Measurements from ENCODE around the gene CATSPERD.
A peak's percentile ranks its signal among the peaks of the same experiment; 100 is the strongest.
"Not testable (repeated sequence)": the region's sequence is repeated elsewhere in the genome, so short reads cannot be mapped to it uniquely, and the experiment has no call there.

CATSPERD gene

DNA sequence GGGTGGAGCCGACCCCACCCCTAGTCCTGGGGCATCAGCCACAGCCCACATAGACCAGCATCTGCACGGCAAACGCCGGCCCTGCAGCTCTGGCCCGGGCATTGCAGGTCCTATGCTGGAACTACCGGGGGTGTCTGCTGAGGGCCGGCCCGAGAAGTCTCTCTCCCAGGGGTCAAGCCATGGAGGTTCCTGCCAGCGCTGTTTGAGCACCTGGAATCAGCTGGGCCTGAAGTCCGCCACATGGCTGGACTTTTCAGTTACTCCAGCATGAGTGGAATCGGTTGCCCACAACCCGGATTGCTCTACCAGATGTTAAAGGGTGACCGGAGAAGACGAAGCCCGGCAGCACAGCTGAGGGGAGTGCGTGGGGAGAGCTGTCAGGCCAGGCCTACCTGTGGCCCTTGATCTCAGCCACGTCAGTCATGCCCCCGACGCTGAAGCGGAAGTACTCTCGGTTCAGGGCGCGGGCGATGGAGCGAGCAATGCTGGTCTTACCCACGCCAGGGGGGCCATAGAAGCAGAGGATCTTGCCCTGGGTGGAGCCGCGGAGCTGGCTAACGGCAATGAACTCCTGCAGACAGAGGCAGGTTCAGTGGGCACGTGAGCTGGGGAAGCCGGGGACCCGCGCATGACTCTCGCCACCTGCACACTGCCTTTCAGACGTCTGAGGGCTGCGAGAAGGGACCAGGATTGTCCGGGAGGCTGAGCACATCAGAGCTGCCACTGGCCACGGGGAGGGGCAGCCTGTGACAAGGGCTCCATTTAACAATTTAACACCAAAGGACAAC lies 21.6 kb upstream of the CATSPERD start:
- no peak for DNase-seq

DNA sequence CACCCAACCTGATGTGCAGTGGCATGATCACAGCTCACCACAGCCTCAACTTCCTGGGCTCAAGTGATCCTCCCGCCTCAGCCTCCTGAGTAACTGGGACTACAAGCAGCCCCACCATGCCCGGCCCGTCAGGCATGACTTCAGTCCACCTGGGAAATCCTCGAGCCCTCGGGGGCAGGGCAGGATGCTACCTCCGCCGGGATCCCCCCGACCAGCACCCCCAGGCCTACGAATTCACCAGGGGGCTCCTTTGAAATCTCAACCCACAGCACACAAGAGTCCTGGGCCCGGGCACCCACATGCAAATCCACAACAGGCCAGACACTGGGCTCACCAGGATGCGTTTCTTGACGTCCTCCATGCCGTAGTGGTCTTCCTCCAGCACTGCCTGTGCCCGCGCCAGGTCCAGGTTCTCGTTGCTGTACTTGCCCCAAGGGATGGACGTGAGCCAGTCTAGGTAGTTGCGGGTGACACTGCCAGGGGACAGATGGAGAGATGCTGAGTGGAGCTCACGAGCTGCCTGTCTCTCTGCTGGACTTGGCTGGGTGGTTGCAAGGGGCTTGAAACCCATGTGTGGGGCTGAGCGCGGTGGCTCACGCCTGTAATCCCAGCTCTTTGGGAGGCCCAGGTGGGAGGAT lies 19.9 kb upstream of the CATSPERD start:
- DNase-seq: no peak

DNA sequence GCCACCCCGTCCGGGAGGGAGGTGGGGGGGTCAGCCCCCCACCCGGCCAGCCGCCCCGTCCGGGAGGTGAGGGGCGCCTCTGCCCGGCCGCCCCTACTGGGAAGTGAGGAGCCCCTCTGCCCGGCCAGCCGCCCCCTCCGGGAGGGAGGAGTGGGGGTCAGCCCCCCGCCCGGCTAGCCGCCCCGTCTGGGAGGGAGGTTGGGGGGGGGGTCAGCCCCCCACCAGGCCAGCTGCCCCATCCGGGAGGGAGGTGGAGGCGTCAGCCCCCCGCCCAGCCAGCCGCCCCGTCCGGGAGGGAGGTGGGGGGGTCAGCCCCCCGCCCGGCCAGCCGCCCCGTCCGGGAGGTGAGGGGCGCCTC lies 18.4 kb upstream of the CATSPERD start:
- DNase-seq: not testable (repeated sequence)

DNA sequence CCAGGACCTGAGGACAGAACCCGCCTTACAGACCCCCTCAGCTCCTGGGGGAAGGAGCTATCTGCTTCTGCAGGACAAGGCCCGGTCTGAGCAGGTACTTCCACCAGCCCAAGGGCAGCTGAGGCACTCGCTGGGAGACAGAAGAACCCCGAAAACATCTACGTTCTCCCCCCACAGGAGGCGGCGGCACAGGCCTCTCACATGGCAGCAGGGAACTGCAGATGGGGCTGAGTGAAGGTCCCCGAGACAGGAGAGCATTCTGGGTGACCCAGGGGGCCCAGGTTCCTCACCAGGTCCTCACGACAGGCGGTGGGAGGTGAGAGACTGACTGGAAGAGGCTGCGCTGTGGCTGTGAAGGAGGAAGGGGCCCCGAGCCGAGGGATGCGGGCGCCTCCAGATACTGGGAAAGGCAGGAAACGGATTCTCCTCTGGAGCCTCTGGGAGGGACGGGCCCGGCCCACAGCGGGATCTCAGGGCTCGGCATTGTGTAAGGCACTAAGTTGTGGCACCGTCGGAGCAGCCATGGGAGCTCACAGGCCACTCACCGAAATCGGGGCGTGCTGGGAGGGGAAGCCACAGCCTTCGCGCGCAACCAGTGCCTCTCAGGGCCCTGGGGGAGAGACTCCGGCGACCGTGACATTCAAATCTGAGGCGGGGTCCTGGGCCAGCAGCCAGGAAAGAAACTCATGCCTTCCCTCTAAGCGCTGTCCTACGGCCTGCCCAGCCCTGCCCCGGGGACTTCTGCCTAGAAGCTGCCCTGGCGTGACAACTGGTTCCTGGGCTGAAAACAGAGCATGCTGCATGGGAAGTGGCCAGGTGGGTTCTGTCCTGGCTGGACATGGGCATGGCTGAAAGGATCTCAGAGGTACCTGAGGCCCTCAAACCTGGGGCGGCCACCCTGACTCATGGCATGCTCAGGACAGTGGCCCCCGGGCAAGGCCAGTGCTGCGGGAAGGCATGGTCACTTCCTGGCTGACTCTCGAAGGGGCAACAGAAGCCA lies 16.3 kb upstream of the CATSPERD start:
- DNase-seq: no peak

DNA sequence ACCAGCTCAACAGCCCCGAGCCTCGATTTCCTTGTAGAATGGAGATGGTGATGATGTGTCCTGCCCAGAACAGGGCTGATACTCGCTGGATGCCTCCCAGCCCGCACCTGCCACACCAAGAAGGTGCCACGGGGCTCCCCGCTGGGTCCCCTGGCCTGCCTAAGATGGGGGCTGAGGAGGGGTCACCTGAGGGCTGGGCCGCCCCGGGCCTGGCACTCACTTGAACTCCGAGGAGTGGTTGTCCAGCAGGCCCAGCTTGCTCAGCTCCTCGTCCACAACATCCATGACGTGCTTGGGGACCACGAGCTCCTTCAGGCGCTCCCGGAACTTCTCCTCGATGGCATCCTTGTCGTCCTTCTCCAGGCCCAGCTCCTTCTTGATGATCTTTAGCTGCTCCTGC lies 14.9 kb upstream of the CATSPERD start:
- no peak for DNase-seq

DNA sequence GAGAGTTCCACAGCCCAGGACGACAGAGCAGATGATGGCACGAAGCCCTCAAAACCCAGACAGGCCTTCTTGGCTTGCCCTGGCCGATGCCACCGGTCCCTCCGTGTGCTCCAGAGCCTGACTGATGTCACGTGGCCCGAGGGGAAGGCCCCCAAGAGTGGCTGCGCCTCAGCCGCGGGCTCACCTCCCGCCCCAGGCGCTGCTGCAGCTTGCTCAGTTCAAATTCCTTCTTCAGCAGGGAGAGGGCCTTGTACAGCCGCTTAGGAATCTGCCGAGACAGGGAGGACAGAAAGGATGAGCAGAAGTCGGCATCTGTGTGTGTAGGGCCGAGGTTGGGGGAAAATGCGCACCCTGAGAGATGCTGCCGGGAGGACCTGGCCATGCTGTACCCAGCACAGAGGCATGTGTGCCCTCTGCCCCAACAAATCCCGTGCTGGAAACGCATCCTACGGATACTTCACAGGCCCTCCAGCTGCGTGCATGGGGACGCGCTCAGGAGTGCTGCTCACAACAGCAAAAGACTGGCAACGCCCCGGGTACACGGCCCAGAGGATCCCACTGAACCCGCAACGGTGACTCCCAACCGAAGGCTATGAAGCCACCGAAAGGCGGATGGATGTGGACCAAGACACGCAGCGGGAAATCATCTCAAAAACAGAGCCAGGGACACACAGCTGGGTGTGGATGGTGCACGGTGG lies 13.4 kb upstream of the CATSPERD start:
- no peak for DNase-seq

DNA sequence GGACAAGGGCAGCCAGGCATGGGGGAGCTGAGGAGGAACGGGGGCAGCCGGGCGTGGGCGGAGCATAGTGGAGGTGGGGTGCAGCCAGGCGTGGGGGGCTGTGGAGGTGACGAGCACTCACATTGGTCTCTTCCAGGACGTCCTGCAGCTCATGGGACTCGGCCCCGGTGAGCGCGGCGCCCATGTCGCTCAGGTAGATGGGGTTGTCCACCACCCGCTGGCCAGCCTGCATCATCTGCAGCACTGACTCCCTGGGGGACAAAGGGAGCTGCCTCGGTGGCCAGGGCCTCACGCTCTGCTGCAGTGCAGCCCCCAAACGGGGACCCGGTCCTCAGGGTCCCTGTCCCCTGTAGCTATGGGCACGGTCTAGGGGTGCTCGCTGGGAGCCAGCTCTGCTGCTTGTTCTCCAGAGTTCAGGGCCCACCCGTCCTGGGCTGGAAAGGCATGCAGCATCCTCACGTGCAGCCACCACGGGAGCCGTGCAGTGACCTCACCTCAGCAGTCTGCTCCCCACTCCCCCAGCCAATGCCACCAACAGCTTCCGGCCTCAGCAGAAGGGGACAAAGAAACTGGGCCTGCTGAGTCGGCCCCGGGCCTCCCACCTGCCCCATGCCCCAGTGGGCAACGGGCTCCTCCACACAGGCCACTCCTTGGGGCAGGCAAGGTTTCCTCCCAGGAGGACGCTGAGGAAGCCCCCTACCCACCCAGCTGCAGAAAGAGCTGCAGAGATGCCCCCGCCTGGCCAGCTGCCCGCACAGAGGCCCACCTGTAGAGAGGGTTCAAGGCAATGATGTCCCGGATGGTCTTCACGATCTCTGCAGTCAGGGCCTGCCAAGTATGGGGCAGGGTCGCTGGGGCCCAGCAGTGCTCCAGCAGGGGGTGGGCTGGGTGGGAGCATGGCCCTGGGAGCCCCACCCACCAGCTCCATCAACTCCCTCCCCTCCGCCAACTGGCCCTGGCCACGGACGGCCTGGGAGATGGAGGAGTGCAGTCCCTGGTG lies 12.6 kb upstream of the CATSPERD start:
- no peak for DNase-seq

DNA sequence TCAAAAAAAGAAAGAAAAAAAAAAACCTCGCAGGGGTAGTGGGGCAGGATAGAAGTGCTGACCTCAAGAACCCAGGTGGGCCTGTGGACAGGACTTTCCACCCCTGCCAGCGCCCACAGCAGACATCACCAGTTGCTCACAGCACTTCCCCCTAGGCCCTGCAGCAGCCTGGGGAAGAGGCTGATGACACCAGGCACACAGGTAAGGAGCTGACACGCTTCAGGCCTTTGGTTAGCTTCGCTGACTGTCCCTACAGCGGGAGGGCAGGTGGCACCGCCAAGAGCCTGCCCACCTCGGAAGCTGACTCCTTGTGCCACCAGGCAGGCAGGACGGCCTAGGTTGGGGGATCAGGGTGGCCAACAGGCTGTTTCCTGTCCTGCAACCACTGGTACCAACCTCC lies 9.4 kb upstream of the CATSPERD start:
- DNase-seq: no peak

DNA sequence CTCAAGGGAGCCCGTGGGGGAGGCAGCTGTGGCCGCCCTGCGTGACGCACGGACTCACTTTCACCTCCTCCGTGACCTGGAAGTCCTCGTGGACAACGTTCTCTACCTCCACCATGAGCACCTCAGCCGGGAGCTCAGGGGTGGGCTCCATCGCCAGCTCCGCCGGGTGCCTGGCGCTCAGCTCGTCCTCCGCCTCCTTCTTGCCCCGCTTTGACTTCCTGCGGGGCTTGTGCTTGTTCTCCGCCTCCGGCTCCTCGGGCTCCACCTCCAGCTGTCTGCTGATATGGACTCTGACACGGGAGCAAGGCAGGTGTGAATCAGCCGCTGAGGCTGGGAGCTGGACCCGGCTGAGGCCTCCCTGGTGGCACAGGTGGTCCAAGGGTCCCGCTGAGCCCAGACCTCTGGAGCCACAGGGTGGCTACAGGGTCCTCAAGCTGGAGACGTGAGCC lies 8.7 kb upstream of the CATSPERD start:
- no peak for DNase-seq

DNA sequence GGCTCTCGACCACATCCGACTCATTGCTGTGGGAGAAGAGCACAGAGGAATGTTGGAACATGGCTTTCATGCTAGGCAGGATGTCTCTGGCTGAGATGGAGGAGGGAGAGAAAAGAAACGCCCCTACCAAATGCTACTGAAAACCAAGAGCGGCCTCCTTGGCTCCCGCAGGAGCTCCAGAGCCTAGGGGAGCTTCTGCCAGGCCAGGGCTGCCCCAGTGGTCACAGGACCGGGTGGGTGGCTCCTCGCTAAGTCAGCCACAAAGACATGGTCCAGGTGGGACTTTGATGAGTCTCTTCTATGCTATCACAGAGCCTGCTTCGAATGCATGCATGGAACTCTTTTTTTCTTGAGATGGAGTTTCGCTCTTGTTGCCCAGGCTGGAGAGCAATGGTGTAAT lies 7.2 kb upstream of the CATSPERD start:
- DNase-seq: no peak

DNA sequence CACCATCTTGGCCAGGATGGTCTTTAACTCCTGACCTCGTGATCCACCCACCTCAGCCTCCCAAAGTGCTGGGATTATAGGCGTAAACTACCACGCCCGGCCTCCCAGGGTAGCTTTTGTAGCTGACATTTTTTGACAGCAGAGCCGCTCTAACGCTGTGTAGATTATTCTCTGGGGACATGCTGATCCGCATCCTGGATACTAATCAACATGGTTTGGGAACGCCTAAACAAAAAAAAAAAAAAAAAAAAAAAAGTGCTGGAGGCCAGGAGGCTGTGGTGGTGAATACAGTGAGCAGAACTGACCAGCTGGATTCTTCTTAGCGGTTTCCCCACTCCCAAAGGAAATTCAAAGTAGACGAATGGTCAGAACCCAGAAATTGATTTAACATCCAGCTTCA lies 5.6 kb upstream of the CATSPERD start:
- DNase-seq: no peak

DNA sequence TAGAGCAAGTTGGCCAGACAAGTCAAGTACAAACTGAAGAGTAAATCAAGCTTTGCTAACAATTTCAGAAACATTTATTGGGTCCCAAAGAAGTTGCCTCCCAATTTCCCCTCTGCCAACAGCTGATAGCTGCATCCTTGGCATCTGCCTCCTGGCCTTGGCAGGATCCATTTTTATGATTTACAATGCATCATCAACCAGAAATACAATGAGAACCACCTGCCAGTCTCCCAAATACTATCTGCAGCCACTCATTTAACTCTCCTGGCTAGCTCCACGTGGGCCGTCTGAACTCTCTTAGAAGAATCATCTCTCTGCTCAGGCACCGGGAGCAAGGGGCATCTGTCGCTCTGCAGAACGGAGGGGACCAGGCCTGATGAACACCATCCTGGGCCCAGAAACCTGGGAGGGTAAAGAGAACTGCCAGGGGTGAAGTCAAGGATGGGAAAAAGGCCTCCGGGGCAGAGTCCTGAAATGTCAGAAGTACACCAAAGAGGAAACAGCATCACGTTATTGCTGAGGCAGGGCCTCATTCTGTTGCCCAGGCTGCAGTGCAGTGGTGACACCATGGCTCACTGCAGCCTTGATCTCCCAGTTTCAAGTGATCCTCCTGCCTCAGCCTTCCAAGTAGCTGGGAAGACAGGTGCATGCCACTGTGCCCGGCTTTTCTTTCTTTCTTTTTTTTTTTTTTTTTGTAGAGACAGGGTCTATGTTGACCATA lies 3.1 kb upstream of the CATSPERD start:
- DNase-seq: peak; percentile 25

DNA sequence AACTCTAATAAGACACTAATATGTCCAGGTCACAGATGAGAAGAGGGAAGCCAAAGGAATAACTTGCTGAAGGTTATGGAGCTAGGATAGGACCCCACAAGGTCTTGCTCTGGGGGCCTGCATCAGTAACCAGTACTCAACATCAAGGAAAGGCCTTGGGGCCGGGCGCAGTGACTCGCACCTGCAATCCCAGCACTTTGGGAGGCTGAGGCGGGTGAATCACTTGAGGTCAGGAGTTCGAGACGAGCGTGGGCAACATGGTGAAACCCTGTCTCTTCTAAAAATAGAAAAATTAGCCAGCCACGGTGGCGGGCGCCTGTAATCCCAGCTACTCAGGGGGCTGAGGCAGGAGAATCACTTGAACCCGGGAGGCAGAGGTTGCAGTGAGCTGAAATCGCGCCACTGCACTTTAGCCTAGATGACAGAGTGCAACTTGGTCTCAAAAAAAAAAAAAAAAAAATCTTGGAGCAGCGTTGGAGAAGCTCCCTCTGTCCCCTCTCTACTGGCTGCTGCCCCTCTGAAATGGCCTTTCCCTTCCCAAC lies 2.3 kb upstream of the CATSPERD start:
- DNase-seq: peak; percentile 57

DNA sequence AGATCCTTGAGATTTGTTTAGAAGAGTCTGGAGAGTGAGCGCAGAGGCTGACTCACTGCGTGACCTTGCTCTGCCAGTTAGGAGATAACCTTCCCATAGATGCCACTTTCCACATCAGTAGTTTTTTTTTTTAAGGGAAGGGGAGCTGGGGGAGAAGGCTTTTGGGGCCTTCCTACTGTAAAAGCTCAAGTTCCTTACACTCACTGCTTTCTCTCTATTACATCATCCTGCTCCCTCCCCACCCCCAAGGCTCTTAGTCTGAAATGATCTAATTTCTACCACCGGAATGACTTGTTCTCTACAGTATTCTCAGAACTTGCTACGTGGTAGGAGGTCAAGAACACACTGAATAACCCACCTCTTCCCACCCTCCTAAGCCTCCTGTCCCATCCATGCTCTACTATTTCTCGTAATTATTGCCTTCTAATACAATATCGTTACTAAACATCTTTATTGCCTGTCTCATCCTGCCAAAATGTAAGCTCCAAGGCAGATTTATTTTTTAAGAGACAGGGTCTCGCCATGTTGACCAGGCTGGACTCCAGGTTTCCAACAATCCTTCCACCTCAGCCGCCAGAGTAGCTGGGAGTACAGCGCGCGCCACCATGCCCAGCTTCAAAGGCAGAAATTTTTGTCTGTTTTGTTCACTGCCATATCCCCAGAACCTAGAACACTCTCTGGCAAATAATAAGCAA lies 1.7 kb upstream of the CATSPERD start:
- peak; percentile 87 for DNase-seq

DNA sequence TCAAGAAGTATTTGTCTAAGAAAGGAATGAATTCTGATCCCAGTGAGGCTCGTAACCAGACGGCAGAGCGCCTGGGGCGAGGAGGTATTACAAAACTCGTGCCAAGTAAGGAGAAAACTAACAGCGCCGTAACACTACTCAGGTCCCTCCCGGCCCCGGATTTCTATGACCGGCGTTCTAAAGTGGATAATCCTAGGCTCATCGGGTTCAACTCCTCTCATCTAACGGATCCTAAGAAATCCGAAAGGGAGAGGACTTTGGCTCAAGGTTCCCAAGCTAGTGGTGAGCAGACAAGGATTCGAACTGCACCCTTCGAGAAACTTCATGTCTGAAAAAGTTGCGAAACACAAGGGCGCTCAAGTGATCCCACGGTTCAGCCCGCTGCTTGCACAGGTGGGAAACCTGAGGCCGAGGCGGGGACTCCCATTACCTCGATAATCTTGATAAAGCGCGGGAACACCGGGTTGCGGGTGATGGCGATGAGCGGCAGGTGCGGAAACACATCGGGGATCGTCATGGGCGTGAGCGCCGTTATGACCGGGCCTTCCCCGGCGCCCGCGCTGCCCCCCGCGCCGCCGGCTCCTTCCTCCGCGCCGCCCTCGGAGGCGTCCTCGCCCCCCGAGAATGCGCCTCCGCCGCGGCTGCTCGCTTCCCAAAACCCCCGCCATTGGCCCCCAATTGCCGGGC lies 1.0 kb upstream of the CATSPERD start:
- DNase-seq: peak; percentile 39

DNA sequence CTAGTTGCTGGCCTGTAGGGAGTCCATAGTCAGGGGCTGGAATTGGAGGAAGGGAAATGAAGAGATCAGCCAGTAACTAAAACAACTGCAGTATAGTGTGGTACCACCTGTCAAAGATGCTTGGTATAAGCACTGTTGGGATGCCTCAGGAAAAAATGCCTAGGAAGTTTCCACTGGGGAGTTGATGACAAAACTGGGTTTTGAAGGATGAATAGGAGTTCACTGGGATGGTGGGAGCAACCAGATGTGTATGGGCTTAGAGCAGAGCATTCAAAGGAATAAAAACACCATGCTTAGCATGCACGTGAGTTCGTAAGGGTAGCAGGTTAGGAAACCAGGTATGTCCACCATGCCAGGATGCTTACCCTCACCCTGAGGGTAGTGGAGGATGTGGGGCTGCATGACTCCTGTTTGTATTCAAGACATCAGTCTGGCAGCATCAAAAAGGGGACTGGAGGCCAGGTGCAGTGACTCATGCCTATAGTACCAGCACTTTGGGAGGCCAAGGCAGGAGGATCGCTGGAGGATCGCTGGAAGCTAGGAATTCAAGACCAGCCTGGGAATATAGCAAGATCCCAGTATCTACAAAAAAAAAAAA lies 7.1 kb downstream of the CATSPERD start:
- no peak for DNase-seq

DNA sequence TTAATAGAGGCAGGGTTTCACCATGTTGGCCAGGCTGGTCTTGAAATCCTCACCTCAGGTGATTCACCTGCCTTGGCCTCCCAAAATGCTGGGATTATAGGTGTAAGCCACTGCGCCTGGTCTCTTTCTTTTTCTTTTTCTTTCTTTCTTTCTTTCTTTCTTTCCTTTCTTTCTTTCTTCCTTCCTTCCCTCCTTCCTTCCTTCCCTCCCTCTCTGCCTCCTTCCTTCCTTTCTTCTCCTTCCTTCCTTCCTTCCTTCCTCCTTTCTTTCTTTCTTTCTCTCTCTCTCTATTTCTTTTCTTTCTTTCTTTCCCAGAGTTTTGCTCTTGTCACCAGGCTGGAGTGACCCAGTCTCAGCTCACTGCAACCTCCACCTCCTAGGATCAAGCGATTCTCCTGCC lies 12.7 kb downstream of the CATSPERD start:
- DNase-seq: not testable (repeated sequence)

DNA sequence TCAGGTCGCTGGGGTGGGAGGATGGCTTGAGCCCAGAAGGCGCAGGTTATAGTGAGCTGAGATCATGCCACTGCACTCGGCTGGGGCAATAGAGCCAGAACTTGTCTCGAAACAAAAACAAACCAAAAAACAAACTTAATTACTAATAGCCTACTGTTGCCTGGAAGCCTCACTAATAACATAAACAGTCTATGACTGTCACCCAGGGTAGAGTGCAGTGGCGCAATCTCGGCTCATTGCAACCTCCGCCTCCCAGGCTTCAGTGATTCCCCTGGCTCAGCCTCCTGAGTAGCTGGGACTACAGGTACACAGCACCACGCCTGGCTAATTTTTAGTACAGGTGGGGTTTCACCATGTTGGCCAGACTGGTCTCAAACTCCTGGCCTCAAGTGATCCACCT lies 18.0 kb downstream of the CATSPERD start:
- no peak for DNase-seq

DNA sequence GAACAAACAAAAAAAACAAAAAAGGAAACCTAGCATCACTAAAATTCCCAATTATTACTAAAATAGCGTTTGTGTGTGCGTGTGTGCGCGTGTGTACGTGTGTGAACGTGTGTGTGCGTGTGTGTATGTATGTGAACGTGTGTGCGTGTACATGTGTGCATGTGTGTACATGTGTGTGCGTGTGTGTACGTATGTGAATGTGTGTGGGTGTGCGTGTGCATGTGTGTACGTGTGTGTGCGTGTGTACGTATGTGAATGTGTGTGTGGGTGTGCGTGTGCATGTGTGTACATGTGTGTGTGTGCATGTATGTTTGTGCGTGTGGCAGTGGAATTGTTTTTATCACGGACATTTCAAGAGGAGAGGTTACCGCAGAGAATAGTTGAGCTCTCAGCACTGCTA lies 21.6 kb downstream of the CATSPERD start:
- no peak for DNase-seq
